Duodenal mucosa (tissue), 2 donors: Measurements from ENCODE around the gene ASTN2.

Experiments used
- H3K27ac ChIP-seq: one replicate; pipeline ENCODE4 v1.7.0; 2013; ENCODE audit warnings: low read depth, low read length
- H3K27me3 ChIP-seq, 2 donors: one replicate each; pipeline ENCODE4 v1.7.0; 2013; ENCODE audit warnings: low read length in 2 of 2, control low read depth in 1 of 2; ENCODE audit not compliant: insufficient read depth in 2 of 2, control insufficient read depth in 1 of 2
- H3K36me3 ChIP-seq, 2 donors: one replicate each; pipeline ENCODE4 v1.7.0; 2013; ENCODE audit warnings: low read length in 2 of 2, control low read depth in 1 of 2; ENCODE audit not compliant: insufficient read depth in 2 of 2, control insufficient read depth in 1 of 2
- H3K4me1 ChIP-seq, 2 donors: one replicate each; pipeline ENCODE4 v1.7.0; 2013; ENCODE audit warnings: low read length in 2 of 2, control low read depth in 1 of 2; ENCODE audit not compliant: insufficient read depth in 2 of 2, control insufficient read depth in 1 of 2
- H3K4me3 ChIP-seq, 2 donors: one replicate each; pipeline ENCODE4 v1.7.0; 2013; ENCODE audit warnings: low read length in 2 of 2, low read depth in 1 of 2
- H3K9ac ChIP-seq, 2 donors: one replicate each; pipeline ENCODE4 v1.7.0; 2013; ENCODE audit warnings: low read length in 2 of 2, low read depth in 1 of 2
- H3K9me3 ChIP-seq, 2 donors: one replicate each; pipeline ENCODE4 v1.7.0; 2013; ENCODE audit warnings: low read length in 2 of 2, control low read depth in 1 of 2; ENCODE audit not compliant: control insufficient read depth in 1 of 2

Gene ASTN2

GRCh38 chr9:117290856-117291622 is 123.8 kb downstream of the ASTN2 start:
- Histone ChIP-seq H3K9ac (no peak overlapping the region), H3K27me3 (no peaks in the 10 kb centered on the region), H3K27ac (no peak overlapping the region), H3K36me3 (no peaks in the 10 kb centered on the region), H3K9me3 (no peaks in the 10 kb centered on the region), H3K4me3 (no peak overlapping the region), H3K4me1 (no peaks in the 10 kb centered on the region)

- Histone ChIP-seq H3K4me1 (no peaks in the 10 kb centered on the region), H3K27me3 (no peaks in the 10 kb centered on the region), H3K9ac (no peak overlapping the region)
Observed at GRCh38 chr9:117290306-117290840, 124.5 kb downstream of the ASTN2 start.

GRCh38 chr9:117286245-117286644 is 128.6 kb downstream of the ASTN2 start:
- H3K27ac ChIP-seq, result no peak overlapping the region
- H3K4me3 ChIP-seq, result no peak overlapping the region
- no peak overlapping the region for H3K9ac ChIP-seq
- no peaks in the 10 kb centered on the region for H3K27me3 ChIP-seq
- no peaks in the 10 kb centered on the region for H3K9me3 ChIP-seq
- no peaks in the 10 kb centered on the region for H3K4me1 ChIP-seq
- no peaks in the 10 kb centered on the region for H3K36me3 ChIP-seq

More at GRCh38 chr9:117290306-117290840, 124.5 kb downstream of the ASTN2 start:
- H3K36me3 ChIP-seq, result no peaks in the 10 kb centered on the region
- H3K27ac ChIP-seq, result no peak overlapping the region
- no peaks in the 10 kb centered on the region for H3K9me3 ChIP-seq
- no peak overlapping the region for H3K4me3 ChIP-seq

GRCh38 chr9:117284414-117284813 is 130.4 kb downstream of the ASTN2 start:
- Histone ChIP-seq H3K4me3 (no peak overlapping the region), H3K27me3 (no peaks in the 10 kb centered on the region), H3K9ac (no peak overlapping the region), H3K4me1 (no peaks in the 10 kb centered on the region), H3K36me3 (no peaks in the 10 kb centered on the region), H3K27ac (no peak overlapping the region), H3K9me3 (no peaks in the 10 kb centered on the region)

GRCh38 chr9:117282541-117282940 is 132.3 kb downstream of the ASTN2 start:
- H3K9me3 ChIP-seq, result no peaks in the 10 kb centered on the region
- H3K36me3 ChIP-seq, result no peaks in the 10 kb centered on the region
- H3K9ac ChIP-seq, result no peak overlapping the region
- H3K4me1 ChIP-seq, result no peaks in the 10 kb centered on the region
- H3K27ac ChIP-seq, result no peak overlapping the region
- H3K4me3 ChIP-seq, result no peak overlapping the region
- H3K27me3 ChIP-seq, result no peaks in the 10 kb centered on the region

- no peak overlapping the region for H3K27ac ChIP-seq
- no peak overlapping the region for H3K4me3 ChIP-seq
- H3K4me1 ChIP-seq, result no peaks in the 10 kb centered on the region
- no peaks in the 10 kb centered on the region for H3K9me3 ChIP-seq
- H3K27me3 ChIP-seq, result no peaks in the 10 kb centered on the region
- no peak overlapping the region for H3K9ac ChIP-seq
- no peaks in the 10 kb centered on the region for H3K36me3 ChIP-seq
Observed at GRCh38 chr9:117278471-117279035, 136.3 kb downstream of the ASTN2 start.

- Histone ChIP-seq H3K36me3 (no peaks in the 10 kb centered on the region), H3K4me1 (no peaks in the 10 kb centered on the region)
Observed at GRCh38 chr9:117278020-117278419, 136.8 kb downstream of the ASTN2 start.

GRCh38 chr9:117276444-117276843 is 138.4 kb downstream of the ASTN2 start:
- Histone ChIP-seq H3K4me3 (no peak overlapping the region), H3K9ac (no peak overlapping the region), H3K27me3 (no peaks in the 10 kb centered on the region), H3K9me3 (no peaks in the 10 kb centered on the region), H3K4me1 (no peaks in the 10 kb centered on the region), H3K36me3 (no peaks in the 10 kb centered on the region), H3K27ac (no peak overlapping the region)

More at GRCh38 chr9:117278020-117278419, 136.8 kb downstream of the ASTN2 start:
- Histone ChIP-seq H3K27me3 (no peaks in the 10 kb centered on the region), H3K27ac (no peak overlapping the region), H3K4me3 (no peak overlapping the region), H3K9ac (no peak overlapping the region), H3K9me3 (no peaks in the 10 kb centered on the region)

- no peaks in the 10 kb centered on the region for H3K4me1 ChIP-seq
- H3K4me3 ChIP-seq, result no peak overlapping the region
- no peaks in the 10 kb centered on the region for H3K27me3 ChIP-seq
- no peaks in the 10 kb centered on the region for H3K36me3 ChIP-seq
- no peaks in the 10 kb centered on the region for H3K9me3 ChIP-seq
- no peak overlapping the region for H3K27ac ChIP-seq
- no peak overlapping the region for H3K9ac ChIP-seq
Observed at GRCh38 chr9:117273612-117274011, 141.2 kb downstream of the ASTN2 start.

GRCh38 chr9:117268847-117269446 is 145.9 kb downstream of the ASTN2 start:
- Histone ChIP-seq H3K4me1 (no peaks in the 10 kb centered on the region), H3K27ac (no peak overlapping the region), H3K9me3 (no peaks in the 10 kb centered on the region), H3K27me3 (no peaks in the 10 kb centered on the region), H3K36me3 (no peaks in the 10 kb centered on the region), H3K9ac (no peak overlapping the region), H3K4me3 (no peak overlapping the region)
